Measurements from ENCODE around the gene PLD1.

DNA sequence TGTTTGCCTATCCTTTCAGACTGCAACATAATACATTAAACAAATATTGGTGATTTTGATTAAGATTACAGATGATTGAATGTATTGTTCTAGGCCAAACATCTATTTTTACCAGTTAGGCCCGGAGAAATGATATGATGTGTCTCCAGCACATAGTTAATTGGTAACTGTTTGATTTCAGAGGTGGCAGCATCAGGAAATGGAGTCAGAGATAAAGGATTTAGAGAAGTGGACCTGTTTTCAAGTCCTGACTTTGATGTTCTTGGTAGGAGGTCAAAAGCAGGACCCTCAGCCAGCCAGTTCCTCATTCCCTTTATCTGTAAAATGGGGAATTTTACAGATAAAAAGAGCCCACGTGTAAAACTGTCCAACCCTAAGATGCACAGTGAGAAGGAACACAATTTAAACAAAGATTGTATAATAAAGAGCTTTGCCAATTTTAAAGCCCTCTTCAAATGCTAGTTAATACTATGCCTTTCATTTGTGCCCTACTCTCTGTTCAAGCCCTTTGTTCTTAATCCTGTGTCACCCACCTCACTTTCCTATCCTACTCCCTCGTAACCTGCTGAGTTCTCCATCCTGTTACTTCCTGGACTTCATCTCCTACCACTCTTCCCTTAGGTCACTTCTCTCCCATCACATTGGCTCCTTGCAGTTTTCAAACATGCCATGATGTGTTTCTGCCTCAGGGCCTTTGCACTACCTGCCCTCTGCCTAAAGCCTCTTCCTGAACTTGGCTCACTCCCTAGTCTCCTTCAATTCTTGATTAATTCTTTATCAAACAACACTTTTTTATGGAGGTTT, 35.4 kb upstream of the PLD1 start:
- TF ChIP-seq CTCF (conservative IDR thresholded peaks at IDR 0.05; ENCODE audit: low read length) (no peak), EZH2phosphoT487 (IDR thresholded peaks at IDR 0.05; ENCODE audit: borderline replicate concordance) (no peak)
